Measurements from ENCODE around the gene ABCA2. TPM values are rescaled to one million over a fixed set of nuclear protein-coding genes. Genes with fewer than 3 reads are reported as not detected.

ABCA2 gene
- total RNA-seq, 1 experiment from 2014 or later = 19.2 TPM

DNA sequence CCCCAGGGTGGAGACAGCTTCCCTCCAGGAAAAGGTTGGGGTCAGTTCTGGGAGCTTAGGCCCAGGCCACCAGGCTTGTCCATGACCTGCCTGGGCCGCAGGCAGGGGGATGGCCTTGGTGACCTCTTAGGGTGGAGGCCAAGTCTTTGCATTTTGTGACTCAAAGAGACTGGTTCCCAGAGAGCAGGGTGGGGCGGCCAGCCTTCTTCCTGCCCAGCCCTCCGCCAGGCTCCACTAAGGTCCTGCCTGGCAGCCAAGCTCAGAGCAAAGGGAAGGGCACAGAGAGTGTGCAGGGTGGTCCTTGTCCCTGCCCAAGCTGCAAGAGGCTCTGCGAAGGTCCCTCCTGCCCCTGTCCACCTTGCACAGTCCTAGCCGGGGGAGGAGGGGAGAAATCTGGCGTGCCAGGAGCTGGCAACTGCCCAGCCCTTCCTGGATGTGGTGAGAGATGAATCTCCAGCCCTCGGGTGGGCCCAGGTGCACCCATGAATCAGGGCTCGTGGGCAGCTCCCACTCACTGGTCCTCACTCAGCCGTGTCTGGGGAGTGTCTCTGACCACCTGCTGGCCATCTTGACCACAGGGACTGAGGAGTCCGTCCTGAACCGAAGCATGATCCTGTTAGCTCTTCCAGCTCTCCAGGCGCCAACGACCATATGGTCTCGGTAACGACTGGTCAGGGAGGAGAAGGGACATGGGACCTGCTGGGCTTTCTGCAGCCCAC, 53.1 kb downstream of the ABCA2 start:
- DNase-seq (ENCODE audit: low spot score) (no peak), ATAC-seq (no peak)
- Mint-ChIP-seq H3K27me3 (ENCODE audit: low read depth) (peaks cover 3% of the 10 kb centered on the region; the same call in 1 of the 2 replicates), H3K36me3 (no peaks in the 10 kb centered on the region), H3K4me1 (peaks cover 3% of the 10 kb centered on the region; the same call in 1 of the 2 replicates), H3K27ac (no peak overlapping the region), H3K4me3 (no peak overlapping the region), H3K9me3 (no peaks in the 10 kb centered on the region)
- ChIA-PET CTCF (interaction anchor here (0.5 to 6.2 kb wide), 27 partner anchors 9 to 612 kb away, joined by 3 to 117 read pairs (median 4); partner anchors contain the start of genes ABCA2, CLIC3, FBXW5 and FUT7), POLR2A (no interaction called here)
- TF ChIP-seq, protein P1, sequence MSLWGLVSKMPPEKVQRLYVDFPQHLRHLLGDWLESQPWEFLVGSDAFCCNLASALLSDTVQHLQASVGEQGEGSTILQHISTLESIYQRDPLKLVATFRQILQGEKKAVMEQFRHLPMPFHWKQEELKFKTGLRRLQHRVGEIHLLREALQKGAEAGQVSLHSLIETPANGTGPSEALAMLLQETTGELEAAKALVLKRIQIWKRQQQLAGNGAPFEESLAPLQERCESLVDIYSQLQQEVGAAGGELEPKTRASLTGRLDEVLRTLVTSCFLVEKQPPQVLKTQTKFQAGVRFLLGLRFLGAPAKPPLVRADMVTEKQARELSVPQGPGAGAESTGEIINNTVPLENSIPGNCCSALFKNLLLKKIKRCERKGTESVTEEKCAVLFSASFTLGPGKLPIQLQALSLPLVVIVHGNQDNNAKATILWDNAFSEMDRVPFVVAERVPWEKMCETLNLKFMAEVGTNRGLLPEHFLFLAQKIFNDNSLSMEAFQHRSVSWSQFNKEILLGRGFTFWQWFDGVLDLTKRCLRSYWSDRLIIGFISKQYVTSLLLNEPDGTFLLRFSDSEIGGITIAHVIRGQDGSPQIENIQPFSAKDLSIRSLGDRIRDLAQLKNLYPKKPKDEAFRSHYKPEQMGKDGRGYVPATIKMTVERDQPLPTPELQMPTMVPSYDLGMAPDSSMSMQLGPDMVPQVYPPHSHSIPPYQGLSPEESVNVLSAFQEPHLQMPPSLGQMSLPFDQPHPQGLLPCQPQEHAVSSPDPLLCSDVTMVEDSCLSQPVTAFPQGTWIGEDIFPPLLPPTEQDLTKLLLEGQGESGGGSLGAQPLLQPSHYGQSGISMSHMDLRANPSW (CRISPR knock-in tag; conservative IDR thresholded peaks at IDR 0.05; ENCODE audit: low read depth) = no peak
- TF ChIP-seq CREM (CRISPR knock-in tag; IDR thresholded peaks at IDR 0.05) (no peak), GABPB1 (CRISPR knock-in tag; IDR thresholded peaks at IDR 0.05) (no peak), TEAD1 (CRISPR knock-in tag; IDR thresholded peaks at IDR 0.05) (no peak), SMAD3 (CRISPR knock-in tag; IDR thresholded peaks at IDR 0.05; ENCODE audit: borderline replicate concordance) (no peak), TEAD4 (CRISPR knock-in tag; IDR thresholded peaks at IDR 0.05) (no peak), ZNF121 (CRISPR knock-in tag; IDR thresholded peaks at IDR 0.05) (no peak)
- TF ChIP-seq, protein P2, sequence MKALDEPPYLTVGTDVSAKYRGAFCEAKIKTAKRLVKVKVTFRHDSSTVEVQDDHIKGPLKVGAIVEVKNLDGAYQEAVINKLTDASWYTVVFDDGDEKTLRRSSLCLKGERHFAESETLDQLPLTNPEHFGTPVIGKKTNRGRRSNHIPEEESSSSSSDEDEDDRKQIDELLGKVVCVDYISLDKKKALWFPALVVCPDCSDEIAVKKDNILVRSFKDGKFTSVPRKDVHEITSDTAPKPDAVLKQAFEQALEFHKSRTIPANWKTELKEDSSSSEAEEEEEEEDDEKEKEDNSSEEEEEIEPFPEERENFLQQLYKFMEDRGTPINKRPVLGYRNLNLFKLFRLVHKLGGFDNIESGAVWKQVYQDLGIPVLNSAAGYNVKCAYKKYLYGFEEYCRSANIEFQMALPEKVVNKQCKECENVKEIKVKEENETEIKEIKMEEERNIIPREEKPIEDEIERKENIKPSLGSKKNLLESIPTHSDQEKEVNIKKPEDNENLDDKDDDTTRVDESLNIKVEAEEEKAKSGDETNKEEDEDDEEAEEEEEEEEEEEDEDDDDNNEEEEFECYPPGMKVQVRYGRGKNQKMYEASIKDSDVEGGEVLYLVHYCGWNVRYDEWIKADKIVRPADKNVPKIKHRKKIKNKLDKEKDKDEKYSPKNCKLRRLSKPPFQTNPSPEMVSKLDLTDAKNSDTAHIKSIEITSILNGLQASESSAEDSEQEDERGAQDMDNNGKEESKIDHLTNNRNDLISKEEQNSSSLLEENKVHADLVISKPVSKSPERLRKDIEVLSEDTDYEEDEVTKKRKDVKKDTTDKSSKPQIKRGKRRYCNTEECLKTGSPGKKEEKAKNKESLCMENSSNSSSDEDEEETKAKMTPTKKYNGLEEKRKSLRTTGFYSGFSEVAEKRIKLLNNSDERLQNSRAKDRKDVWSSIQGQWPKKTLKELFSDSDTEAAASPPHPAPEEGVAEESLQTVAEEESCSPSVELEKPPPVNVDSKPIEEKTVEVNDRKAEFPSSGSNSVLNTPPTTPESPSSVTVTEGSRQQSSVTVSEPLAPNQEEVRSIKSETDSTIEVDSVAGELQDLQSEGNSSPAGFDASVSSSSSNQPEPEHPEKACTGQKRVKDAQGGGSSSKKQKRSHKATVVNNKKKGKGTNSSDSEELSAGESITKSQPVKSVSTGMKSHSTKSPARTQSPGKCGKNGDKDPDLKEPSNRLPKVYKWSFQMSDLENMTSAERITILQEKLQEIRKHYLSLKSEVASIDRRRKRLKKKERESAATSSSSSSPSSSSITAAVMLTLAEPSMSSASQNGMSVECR (CRISPR knock-in tag; IDR thresholded peaks at IDR 0.05; ENCODE audit: borderline replicate concordance) = no peak
- TF ChIP-seq, protein P3, sequence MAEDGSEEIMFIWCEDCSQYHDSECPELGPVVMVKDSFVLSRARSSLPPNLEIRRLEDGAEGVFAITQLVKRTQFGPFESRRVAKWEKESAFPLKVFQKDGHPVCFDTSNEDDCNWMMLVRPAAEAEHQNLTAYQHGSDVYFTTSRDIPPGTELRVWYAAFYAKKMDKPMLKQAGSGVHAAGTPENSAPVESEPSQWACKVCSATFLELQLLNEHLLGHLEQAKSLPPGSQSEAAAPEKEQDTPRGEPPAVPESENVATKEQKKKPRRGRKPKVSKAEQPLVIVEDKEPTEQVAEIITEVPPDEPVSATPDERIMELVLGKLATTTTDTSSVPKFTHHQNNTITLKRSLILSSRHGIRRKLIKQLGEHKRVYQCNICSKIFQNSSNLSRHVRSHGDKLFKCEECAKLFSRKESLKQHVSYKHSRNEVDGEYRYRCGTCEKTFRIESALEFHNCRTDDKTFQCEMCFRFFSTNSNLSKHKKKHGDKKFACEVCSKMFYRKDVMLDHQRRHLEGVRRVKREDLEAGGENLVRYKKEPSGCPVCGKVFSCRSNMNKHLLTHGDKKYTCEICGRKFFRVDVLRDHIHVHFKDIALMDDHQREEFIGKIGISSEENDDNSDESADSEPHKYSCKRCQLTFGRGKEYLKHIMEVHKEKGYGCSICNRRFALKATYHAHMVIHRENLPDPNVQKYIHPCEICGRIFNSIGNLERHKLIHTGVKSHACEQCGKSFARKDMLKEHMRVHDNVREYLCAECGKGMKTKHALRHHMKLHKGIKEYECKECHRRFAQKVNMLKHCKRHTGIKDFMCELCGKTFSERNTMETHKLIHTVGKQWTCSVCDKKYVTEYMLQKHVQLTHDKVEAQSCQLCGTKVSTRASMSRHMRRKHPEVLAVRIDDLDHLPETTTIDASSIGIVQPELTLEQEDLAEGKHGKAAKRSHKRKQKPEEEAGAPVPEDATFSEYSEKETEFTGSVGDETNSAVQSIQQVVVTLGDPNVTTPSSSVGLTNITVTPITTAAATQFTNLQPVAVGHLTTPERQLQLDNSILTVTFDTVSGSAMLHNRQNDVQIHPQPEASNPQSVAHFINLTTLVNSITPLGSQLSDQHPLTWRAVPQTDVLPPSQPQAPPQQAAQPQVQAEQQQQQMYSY (CRISPR knock-in tag; IDR thresholded peaks at IDR 0.05) = no peak
- TF ChIP-seq, protein P4, sequence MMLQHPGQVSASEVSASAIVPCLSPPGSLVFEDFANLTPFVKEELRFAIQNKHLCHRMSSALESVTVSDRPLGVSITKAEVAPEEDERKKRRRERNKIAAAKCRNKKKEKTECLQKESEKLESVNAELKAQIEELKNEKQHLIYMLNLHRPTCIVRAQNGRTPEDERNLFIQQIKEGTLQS (CRISPR knock-in tag; conservative IDR thresholded peaks at IDR 0.05) = no peak
